MM.1S (cell line): ENCODE measurements around the gene EYA2.

Source experiments
- DNase-seq: peaks from one replicate; pipeline ENCODE4 v3.0.0-alpha.2; 2015
- H2AFZ ChIP-seq: fragments of 300-600 bp; sonication (generic); 2 replicates; pipeline ENCODE4 v1.6.0; 2016; ENCODE audit warnings: antibody characterized with exemption, low read length
- H3F3A ChIP-seq: fragments of 300-600 bp; sonication (generic); 2 replicates; pipeline ENCODE4 v1.6.1; 2016; ENCODE audit warnings: mild to moderate bottlenecking, antibody characterized with exemption, low read length, moderate library complexity, mixed read lengths; ENCODE audit not compliant: insufficient read depth
- H3K27ac ChIP-seq: fragments of 300-600 bp; sonication (generic); 2 replicates; pipeline ENCODE4 v1.5.1; 2016; ENCODE audit warnings: mild to moderate bottlenecking, low read length
- H3K27me3 ChIP-seq: fragments of 300-600 bp; sonication (generic); replicated peaks from 2 replicates; pipeline ENCODE4 v1.6.0; 2016; ENCODE audit warnings: low read length; ENCODE audit not compliant: insufficient read depth
- H3K36me3 ChIP-seq: fragments of 300-600 bp; sonication (generic); replicated peaks from 2 replicates; pipeline ENCODE4 v1.6.1; 2016; ENCODE audit warnings: mild to moderate bottlenecking, low read length, mixed read lengths; ENCODE audit not compliant: insufficient read depth
- H3K4me1 ChIP-seq: fragments of 300-600 bp; sonication (generic); 2 replicates; pipeline ENCODE4 v1.6.1; 2016; ENCODE audit warnings: low read length, mixed read lengths
- H3K4me2 ChIP-seq: fragments of 300-600 bp; sonication (generic); 2 replicates; pipeline ENCODE4 v1.6.0; 2016; ENCODE audit warnings: low read depth, low read length
- H3K4me3 ChIP-seq: fragments of 300-600 bp; sonication (generic); 2 replicates; pipeline ENCODE4 v1.5.1; 2016; ENCODE audit warnings: low read length, mixed read lengths
- H3K79me2 ChIP-seq: fragments of 300-600 bp; sonication (generic); 2 replicates; pipeline ENCODE4 v1.6.1; 2016; ENCODE audit warnings: mixed run types, low read length, mixed read lengths
- H3K9ac ChIP-seq: fragments of 300-600 bp; sonication (generic); 2 replicates; pipeline ENCODE4 v1.6.1; 2016; ENCODE audit warnings: low read length, mixed read lengths
- H3K9me2 ChIP-seq: fragments of 300-600 bp; sonication (generic); replicated peaks from 2 replicates; pipeline ENCODE4 v1.6.1; 2016; ENCODE audit warnings: mild to moderate bottlenecking, low read length, mixed read lengths; ENCODE audit not compliant: insufficient read depth
- H3K9me3 ChIP-seq: fragments of 300-600 bp; sonication (generic); replicated peaks from 2 replicates; pipeline ENCODE4 v1.6.1; 2016; ENCODE audit warnings: mild to moderate bottlenecking, low read length, mixed read lengths; ENCODE audit not compliant: insufficient read depth
- H4K20me1 ChIP-seq: fragments of 300-600 bp; sonication (generic); 2 replicates; pipeline ENCODE4 v1.6.1; 2016; ENCODE audit warnings: mild to moderate bottlenecking, low read length, moderate library complexity, mixed read lengths; ENCODE audit not compliant: insufficient read depth
- EZH2 ChIP-seq: fragments of 300-600 bp; sonication (generic); optimal IDR thresholded peaks from 2 replicates; pipeline ENCODE3; 2017; ENCODE audit warnings: low read depth, mild to moderate bottlenecking, antibody characterized with exemption, low read length, mixed read lengths
- EZH2phosphoT487 ChIP-seq: fragments of 300-600 bp; sonication (generic); IDR thresholded peaks from 2 replicates; pipeline ENCODE4 v1.6.1; 2018; ENCODE audit warnings: antibody characterized with exemption, low read length
- TF ChIP-seq, protein P1 (sequence below): fragments of 300-600 bp; sonication (generic); IDR thresholded peaks from 2 replicates; pipeline ENCODE4 v1.5.1; 2016; ENCODE audit warnings: antibody characterized with exemption, low read length, mixed read lengths

EYA2 gene

GRCh38 chr20:47090835-47091234, 196.2 kb downstream of the EYA2 start:
- Histone ChIP-seq H3K36me3 (no peaks in the 10 kb centered on the region), H3K9me2 (no peaks in the 10 kb centered on the region), H2AFZ (no peak overlapping the region), H3K4me2 (no peak overlapping the region), H3K4me3 (no peak overlapping the region), H3K79me2 (no peaks in the 10 kb centered on the region), H3K27me3 (no peaks in the 10 kb centered on the region), H3K4me1 (no peaks in the 10 kb centered on the region), H3F3A (no peaks in the 10 kb centered on the region), H3K9me3 (no peaks in the 10 kb centered on the region), H4K20me1 (no peaks in the 10 kb centered on the region), H3K27ac (no peak overlapping the region), H3K9ac (no peak overlapping the region)
- no peak for TF ChIP-seq EZH2
- TF ChIP-seq, protein P1, sequence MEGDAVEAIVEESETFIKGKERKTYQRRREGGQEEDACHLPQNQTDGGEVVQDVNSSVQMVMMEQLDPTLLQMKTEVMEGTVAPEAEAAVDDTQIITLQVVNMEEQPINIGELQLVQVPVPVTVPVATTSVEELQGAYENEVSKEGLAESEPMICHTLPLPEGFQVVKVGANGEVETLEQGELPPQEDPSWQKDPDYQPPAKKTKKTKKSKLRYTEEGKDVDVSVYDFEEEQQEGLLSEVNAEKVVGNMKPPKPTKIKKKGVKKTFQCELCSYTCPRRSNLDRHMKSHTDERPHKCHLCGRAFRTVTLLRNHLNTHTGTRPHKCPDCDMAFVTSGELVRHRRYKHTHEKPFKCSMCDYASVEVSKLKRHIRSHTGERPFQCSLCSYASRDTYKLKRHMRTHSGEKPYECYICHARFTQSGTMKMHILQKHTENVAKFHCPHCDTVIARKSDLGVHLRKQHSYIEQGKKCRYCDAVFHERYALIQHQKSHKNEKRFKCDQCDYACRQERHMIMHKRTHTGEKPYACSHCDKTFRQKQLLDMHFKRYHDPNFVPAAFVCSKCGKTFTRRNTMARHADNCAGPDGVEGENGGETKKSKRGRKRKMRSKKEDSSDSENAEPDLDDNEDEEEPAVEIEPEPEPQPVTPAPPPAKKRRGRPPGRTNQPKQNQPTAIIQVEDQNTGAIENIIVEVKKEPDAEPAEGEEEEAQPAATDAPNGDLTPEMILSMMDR: no peak
- no peak for TF ChIP-seq EZH2phosphoT487
- DNase-seq: no peak

GRCh38 chr20:47093320-47093966, 198.8 kb downstream of the EYA2 start:
- Histone ChIP-seq H3K27me3 (no peaks in the 10 kb centered on the region), H3K9ac (no peak overlapping the region), H3K4me3 (no peak overlapping the region), H3K79me2 (no peaks in the 10 kb centered on the region), H2AFZ (no peak overlapping the region), H3F3A (no peaks in the 10 kb centered on the region), H3K27ac (no peak overlapping the region), H3K4me2 (no peak overlapping the region), H3K9me3 (no peaks in the 10 kb centered on the region), H3K36me3 (no peaks in the 10 kb centered on the region), H4K20me1 (no peaks in the 10 kb centered on the region), H3K4me1 (no peaks in the 10 kb centered on the region), H3K9me2 (no peaks in the 10 kb centered on the region)
- TF ChIP-seq, protein P1: no peak
- TF ChIP-seq EZH2phosphoT487: no peak
- TF ChIP-seq EZH2: no peak
- no peak for DNase-seq

GRCh38 chr20:47095690-47096089, 201.0 kb downstream of the EYA2 start:
- Histone ChIP-seq H3K4me3 (no peak overlapping the region), H3K27me3 (no peaks in the 10 kb centered on the region), H3K9me2 (no peaks in the 10 kb centered on the region), H3K79me2 (no peaks in the 10 kb centered on the region), H3F3A (no peaks in the 10 kb centered on the region), H2AFZ (no peak overlapping the region), H3K4me2 (no peak overlapping the region), H3K36me3 (no peaks in the 10 kb centered on the region), H3K9ac (no peak overlapping the region), H3K9me3 (no peaks in the 10 kb centered on the region), H4K20me1 (no peaks in the 10 kb centered on the region), H3K4me1 (no peaks in the 10 kb centered on the region), H3K27ac (no peak overlapping the region)
- TF ChIP-seq EZH2phosphoT487: no peak
- TF ChIP-seq, protein P1: no peak
- TF ChIP-seq EZH2: no peak
- DNase-seq: no peak
